NCI-H2196 treated with DMSO at 0.1 percent for 48 hours (cell line): ENCODE results near the gene AGAP3.

Experiments
- DNase-seq: peaks from one replicate; lab custom pipeline; 2025; ENCODE audit not compliant: unreplicated experiment; lab: John Stamatoyannopoulos, UW

The AGAP3 gene

GRCh38 chr7:151087245-151088018 lies 1.2 kb downstream of the AGAP3 start:
- DNase-seq = no peak

GRCh38 chr7:151088019-151088855 lies 2.0 kb downstream of the AGAP3 start:
- DNase-seq = no peak

- no peak for DNase-seq
These were observed 2.8 kb downstream of the AGAP3 start for GRCh38 chr7:151088856-151089699.

DNA sequence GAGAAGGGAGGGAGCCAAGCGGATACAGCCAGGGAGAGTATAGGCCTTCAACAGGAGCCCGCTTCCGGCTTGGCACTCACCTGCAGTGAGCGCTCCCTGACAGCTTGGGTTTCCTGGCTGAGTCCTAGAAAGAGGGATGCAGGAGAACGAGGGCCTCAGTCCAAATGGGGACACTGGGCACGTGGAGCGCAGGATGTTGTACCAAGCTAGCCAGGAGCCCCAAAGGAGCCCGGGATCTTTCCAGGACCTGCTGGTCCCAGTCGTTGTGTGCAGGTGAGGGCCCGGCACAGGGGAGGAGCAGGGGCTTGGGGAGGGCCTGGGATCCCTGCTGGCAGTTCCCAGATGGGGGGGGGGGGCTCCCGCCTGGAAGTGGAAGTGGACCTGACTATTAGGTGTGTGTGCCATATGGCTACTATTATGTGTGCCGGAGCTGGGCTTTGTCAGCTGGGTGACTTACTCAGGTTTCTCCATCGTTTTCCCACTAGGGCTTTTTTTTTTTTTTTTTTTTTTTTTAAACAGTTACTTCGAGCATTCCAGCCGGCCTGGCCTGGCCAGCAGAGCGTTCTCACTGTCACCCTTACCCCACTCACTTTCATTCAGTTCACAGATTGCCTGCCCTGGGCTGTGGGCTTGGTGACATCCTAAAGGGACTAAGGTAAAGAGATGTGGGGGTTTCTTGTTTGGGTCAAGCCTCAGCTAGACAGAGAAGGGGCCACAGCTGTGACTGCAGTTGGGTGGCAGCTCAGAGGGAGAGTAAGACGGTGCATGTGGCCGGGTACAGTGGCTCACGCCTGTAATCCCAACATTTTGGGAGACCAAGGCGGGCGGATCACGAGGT lies 3.8 kb downstream of the AGAP3 start:
- no peak for DNase-seq

- DNase-seq = no peak
These were observed 4.7 kb downstream of the AGAP3 start for GRCh38 chr7:151091003-151091402.

DNA sequence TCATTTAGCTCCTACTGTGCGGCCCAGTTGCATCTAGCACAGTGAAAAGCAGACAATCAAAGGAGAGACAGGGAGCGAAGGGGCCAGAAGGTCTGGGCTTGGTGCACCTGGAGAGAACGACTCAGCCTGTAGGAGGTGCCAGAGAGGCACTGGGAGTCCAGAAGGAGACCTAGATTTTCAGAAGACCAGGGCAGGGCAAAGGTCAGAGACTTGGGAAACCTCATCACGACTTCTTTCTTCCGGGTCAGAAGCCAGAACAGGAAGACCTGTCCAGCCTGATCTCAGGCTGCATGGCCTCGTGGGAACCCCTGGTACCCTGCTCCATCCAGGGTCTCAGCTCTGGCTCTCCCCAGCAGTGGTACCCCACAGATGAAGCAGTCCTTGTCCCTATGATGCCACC lies 5.2 kb downstream of the AGAP3 start:
- no peak for DNase-seq

GRCh38 chr7:151091988-151092387 lies 5.7 kb downstream of the AGAP3 start:
- DNase-seq = no peak

- DNase-seq = no peak
These were observed 7.5 kb downstream of the AGAP3 start for GRCh38 chr7:151093748-151094147.

- no peak for DNase-seq
These were observed 8.4 kb downstream of the AGAP3 start for GRCh38 chr7:151094675-151095074.

GRCh38 chr7:151095123-151095797 lies 9.0 kb downstream of the AGAP3 start:
- DNase-seq = no peak

DNA sequence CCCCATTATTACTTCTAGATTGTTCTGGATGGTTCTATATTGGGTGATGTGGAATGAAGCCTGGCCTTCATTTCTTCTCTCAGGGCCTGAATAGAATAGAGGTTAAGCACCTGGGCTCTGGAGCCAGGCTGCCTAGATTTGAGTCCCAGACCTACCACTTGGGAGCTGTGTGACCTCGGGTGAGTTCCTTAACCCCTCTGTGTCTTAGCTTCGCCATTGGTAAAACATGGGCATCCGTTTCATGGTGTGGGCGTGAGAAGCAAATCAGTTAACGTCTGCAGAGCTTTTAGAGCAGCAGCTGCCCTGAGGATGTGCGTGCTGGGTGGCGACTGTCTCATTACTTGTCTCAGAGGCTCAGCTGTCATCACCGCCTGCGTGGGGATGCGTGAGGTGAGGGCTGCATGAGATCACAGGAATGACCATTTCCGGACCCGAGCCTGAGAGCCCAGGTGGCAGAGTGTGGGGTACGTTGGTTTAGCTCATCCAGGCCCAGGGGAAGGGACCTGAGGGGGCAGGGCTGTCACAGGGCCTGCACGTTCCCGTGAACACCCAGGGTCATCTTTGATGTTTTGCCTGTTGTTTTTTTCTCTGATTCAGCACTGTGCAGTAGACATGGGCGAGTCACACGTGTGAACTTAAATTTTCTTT lies 9.7 kb downstream of the AGAP3 start:
- no peak for DNase-seq

DNA sequence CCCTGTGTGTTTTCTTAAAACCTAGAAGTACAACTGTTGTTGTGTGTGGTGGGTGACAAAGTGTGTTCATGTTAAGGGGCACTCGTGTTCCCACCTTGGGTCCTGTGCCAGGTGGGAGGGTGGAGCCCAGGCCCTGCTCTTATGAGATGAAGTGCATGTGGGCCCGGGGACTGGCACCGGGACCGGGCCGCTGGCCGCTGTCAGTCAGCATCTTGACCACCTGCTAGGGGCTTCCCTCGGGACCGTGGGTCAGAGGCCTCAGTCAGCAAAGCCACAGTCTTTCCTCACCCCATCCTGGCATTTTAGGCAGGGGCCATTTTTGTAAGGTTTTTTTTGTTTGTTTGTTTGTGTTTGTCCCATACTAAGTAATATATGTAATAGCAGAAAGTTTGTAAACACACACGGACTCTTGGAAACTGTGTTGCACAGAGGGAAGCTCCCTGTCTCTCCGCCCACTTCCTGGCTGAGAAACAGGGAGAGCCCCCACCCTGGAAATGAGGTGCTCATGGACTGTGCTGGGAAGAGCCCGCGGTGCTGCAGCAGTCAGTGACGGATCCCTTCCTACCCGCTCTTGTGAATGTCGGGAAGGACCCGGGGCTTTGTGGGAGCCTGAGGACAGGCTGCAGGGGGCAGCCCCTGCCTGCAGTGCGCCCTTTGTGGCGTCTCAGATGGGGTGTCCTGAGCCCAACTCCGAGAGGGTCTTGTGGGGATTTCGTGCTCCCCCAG lies 13.4 kb downstream of the AGAP3 start:
- DNase-seq = no peak

GRCh38 chr7:151100921-151101320 lies 14.6 kb downstream of the AGAP3 start:
- no peak for DNase-seq

DNA sequence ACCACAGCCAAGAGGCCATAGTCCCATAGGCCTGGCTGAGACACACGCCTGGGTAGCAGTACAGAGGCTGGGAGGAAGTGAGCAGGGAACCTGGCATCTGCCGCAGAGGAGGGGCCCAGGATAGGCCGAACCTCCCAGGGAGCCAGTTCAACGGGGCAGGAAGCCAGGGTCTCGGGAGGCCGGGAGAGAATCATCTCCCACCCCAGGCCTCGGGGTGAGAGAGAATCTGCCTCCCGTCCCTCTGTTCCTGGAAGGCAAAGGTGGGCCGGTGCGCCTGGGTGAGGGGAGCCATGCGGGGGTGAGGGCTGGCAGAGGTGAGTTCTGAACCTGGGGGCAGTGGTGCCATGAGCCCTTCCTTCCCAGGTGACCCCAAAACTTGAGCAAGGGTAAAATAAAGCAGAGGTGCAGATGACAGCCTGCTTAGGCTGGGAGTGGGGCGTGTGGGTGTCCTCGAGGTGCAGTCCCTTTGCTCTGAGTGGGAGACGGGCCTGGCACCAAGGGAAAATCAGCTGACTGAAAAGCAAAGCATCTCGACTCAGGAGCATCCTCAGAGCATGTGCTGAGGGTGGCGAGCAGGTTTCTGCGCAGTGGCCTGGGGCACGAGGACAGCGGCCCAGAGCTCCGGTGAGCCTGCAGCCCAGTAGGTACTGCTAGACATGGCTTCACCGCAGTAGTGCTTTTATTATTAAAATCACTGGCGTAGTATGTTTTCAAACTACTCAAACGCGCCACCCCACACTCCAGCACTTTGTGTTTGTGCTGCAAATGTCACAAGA lies 15.5 kb downstream of the AGAP3 start:
- no peak for DNase-seq

GRCh38 chr7:151102991-151103390 lies 16.7 kb downstream of the AGAP3 start:
- DNase-seq = no peak

DNA sequence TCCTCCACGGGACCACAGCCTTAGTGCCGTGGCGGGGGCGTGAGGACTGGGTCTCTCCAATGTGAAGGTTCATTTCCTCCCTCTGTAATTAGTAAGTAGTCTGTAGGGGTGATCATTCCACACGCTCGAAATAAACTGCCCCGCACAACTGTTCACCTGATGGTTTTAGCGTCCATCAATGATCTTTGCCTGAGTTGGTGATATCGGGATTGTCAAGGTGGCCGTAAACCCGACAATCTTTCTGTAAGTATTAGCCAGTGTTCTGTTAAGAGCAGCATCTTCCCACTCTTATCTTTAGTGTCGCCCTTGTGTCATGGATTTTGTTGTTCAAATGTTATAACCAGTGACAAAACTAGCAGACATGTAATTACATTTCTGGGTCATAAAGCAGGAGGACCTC lies 17.7 kb downstream of the AGAP3 start:
- DNase-seq = no peak

DNA sequence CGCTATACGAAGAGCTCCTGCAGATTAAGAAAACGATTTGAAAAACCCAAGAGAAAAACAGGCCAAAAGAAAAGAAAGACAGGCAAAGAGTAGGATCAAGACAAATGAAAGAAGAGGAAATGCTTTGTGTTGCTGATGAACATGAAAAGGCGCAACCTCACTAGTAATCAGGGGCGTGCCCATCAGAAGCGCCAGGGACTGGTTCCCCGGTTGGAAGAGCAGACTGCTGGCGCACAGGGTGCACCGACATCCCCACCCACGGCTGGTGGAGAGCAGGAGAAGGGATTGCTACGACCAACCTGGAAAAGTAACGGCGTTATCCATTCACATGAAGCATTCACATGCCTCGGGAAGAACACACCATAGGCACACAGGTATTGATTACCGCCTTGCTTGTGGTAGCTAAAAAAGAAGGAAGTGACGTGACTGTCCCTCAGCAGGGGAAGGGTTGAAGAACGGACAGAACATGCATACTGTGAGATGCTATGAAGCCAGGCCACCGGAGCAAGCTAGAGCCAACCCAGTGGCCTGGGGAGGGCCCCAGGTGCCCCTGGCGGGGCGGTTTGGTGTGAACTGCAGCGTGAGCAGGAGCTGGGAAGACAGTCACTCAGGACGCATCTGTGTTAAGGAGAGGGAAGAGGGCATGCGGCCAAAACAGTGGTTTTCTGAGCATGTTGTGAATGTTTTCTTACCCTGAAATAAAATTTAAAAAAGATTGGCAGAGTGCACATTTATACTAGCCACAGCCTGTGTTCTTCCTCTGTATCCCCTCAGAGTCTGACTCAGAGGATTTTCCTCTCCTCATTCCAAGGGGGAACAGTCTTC lies 18.3 kb downstream of the AGAP3 start:
- DNase-seq = no peak
